T-helper 2 cell treated with Interferon-gamma antibody and Interleukin-4, amounts not matched to agents 5 μg/mL and 100 μg/mL, for 36 hours (primary cell): ENCODE data around the gene PCNX2.

Experiments
- DNase-seq: peaks from one replicate; pipeline ENCODE4 v3.0.0; 2021; ENCODE audit warnings: low spot score
- H3K27ac Mint-ChIP-seq: one replicate; pipeline ENCODE4 v1.8.0; 2021; ENCODE audit warnings: mild to moderate bottlenecking, mixed read lengths
- H3K27me3 Mint-ChIP-seq: one replicate; pipeline ENCODE4 v1.8.0; 2021; ENCODE audit warnings: low read depth, mixed read lengths
- H3K36me3 Mint-ChIP-seq: one replicate; pipeline ENCODE4 v1.8.0; 2021; ENCODE audit warnings: low read depth, mixed read lengths
- H3K4me1 Mint-ChIP-seq: one replicate; pipeline ENCODE4 v1.8.0; 2021; ENCODE audit warnings: low read depth, mixed read lengths
- H3K4me3 Mint-ChIP-seq: one replicate; pipeline ENCODE4 v1.8.0; 2022; ENCODE audit warnings: mild to moderate bottlenecking, moderate library complexity, mixed read lengths
- H3K9me3 Mint-ChIP-seq: one replicate; pipeline ENCODE4 v1.8.0; 2021; ENCODE audit warnings: mixed read lengths

Gene PCNX2

GRCh38 chr1:232958067-232958466 lies 337.5 kb downstream of the PCNX2 start:
- H3K27ac Mint-ChIP-seq = no peak overlapping the region
- H3K4me1 Mint-ChIP-seq = peaks cover 5% of the 10 kb centered on the region
- DNase-seq = no peak
- peaks cover 38% of the 10 kb centered on the region for H3K36me3 Mint-ChIP-seq
- H3K27me3 Mint-ChIP-seq = no peaks in the 10 kb centered on the region
- H3K4me3 Mint-ChIP-seq = no peak overlapping the region
- peaks cover 11% of the 10 kb centered on the region for H3K9me3 Mint-ChIP-seq

GRCh38 chr1:232956081-232956480 lies 339.4 kb downstream of the PCNX2 start:
- no peak overlapping the region for H3K4me3 Mint-ChIP-seq
- no peaks in the 10 kb centered on the region for H3K27me3 Mint-ChIP-seq
- peaks cover 17% of the 10 kb centered on the region for H3K4me1 Mint-ChIP-seq
- no peak for DNase-seq
- H3K27ac Mint-ChIP-seq = no peak overlapping the region
- peaks cover 39% of the 10 kb centered on the region for H3K36me3 Mint-ChIP-seq
- H3K9me3 Mint-ChIP-seq = peaks cover 11% of the 10 kb centered on the region

GRCh38 chr1:232954594-232955365 lies 340.7 kb downstream of the PCNX2 start:
- Mint-ChIP-seq H3K4me3 (no peak overlapping the region), H3K27me3 (no peaks in the 10 kb centered on the region), H3K4me1 (peaks cover 20% of the 10 kb centered on the region), H3K36me3 (peaks cover 34% of the 10 kb centered on the region), H3K27ac (no peak overlapping the region), H3K9me3 (peaks cover 11% of the 10 kb centered on the region)
- DNase-seq = no peak

- Mint-ChIP-seq H3K27me3 (no peaks in the 10 kb centered on the region), H3K36me3 (peaks cover 16% of the 10 kb centered on the region), H3K4me3 (peak overlapping the region; percentile 95), H3K27ac (no peak overlapping the region), H3K4me1 (peaks cover 27% of the 10 kb centered on the region), H3K9me3 (peaks cover 4% of the 10 kb centered on the region)
- DNase-seq = no peak
Measured at GRCh38 chr1:232952514-232953499, 342.7 kb downstream of the PCNX2 start.

- Mint-ChIP-seq H3K27me3 (no peaks in the 10 kb centered on the region), H3K9me3 (no peaks in the 10 kb centered on the region), H3K4me1 (peaks cover 29% of the 10 kb centered on the region), H3K4me3 (peak overlapping the region; percentile 95), H3K36me3 (peaks cover 5% of the 10 kb centered on the region), H3K27ac (peak overlapping the region; percentile 88)
- DNase-seq = no peak
Measured at GRCh38 chr1:232951605-232952004, 343.9 kb downstream of the PCNX2 start.

DNA sequence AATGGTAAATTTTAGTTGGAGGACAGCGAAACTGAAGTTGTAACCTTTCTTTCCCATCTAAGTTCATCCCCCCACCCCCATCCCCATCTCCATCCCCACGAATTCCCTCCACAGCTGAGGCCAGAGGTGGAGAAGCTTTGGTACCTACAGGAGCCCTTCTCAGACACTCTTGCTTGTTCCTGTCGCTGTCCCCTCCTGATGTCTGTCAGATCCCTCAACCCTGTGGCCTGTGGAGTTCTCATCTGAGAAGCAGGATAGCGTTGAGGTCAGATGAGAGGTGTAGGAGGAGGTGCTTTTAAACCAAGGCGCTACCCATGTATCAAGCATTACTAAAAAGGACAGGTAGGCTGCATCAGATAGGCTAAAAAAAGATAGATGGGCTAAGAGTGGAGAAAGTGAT lies 344.3 kb downstream of the PCNX2 start:
- H3K4me1 Mint-ChIP-seq = peaks cover 29% of the 10 kb centered on the region
- no peaks in the 10 kb centered on the region for H3K9me3 Mint-ChIP-seq
- peak; percentile 25 for DNase-seq
- H3K27me3 Mint-ChIP-seq = no peaks in the 10 kb centered on the region
- peak overlapping the region; percentile 88 for H3K27ac Mint-ChIP-seq
- peak overlapping the region; percentile 95 for H3K4me3 Mint-ChIP-seq
- H3K36me3 Mint-ChIP-seq = peaks cover 1% of the 10 kb centered on the region

- DNase-seq = peak; percentile 95
- Mint-ChIP-seq H3K36me3 (peaks cover 1% of the 10 kb centered on the region), H3K9me3 (no peaks in the 10 kb centered on the region), H3K27me3 (no peaks in the 10 kb centered on the region), H3K4me1 (peaks cover 29% of the 10 kb centered on the region), H3K4me3 (peak within 1 kb of the TSS; percentile 95), H3K27ac (peak within 1 kb of the TSS; percentile 88)
Measured at GRCh38 chr1:232950197-232951176, 345.0 kb downstream of the PCNX2 start, which contains the start of gene NTPCR. TSS of gene NTPCR (plus strand) at chr1:232950611. CDS start at chr1:232950711, 100 bp downstream.

DNA sequence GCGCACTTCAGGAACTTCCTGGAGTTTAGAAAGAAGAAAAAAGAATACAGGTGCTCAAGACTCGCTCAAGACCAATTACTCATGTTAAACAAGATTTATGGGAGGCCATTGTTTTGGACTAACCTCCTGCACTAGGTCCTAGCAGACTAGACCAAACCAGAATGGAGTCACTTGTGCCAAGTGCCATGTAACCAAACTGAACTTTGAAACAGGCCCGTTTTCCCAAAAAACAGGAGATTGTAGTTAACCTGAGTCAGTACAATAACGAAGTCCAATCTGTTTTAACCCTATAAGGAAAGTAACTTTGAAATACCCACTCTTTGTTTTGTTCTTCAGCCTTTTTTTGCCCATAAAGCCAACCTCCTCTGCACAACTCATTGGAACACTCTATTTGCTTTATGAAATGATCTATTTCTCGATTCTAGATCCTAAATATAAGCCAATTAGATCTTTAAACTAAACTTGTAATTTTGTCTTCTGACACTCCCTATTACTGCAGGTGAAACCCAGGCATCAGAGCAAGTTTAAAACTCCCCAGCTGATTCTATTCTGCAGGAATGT lies 345.8 kb downstream of the PCNX2 start:
- Mint-ChIP-seq H3K9me3 (no peaks in the 10 kb centered on the region), H3K36me3 (peaks cover 1% of the 10 kb centered on the region), H3K27me3 (no peaks in the 10 kb centered on the region), H3K4me3 (peak overlapping the region; percentile 95), H3K4me1 (peaks cover 29% of the 10 kb centered on the region), H3K27ac (peak overlapping the region; percentile 88)
- no peak for DNase-seq

DNA sequence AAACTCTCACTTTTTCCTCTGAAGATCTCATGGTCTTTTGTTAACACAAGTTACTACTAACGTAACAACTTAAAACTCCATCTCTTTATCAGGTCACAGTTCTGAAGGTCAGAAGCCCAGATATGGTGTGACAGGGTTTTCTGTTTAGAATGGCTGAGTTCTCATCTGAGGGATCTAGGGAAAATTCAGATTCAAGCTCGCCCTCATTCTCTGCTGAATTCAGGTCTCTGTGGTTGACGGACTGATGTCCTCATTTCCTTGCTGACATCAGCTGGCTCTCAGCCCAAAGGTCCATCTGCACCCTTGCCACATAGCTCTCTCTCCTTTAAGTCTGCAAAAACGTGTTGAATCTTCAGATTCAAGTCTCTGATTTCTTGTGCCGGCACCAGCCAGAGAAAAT lies 351.2 kb downstream of the PCNX2 start:
- Mint-ChIP-seq H3K4me1 (peaks cover 15% of the 10 kb centered on the region), H3K9me3 (no peaks in the 10 kb centered on the region), H3K4me3 (no peak overlapping the region), H3K36me3 (no peaks in the 10 kb centered on the region), H3K27ac (peak overlapping the region; percentile 8), H3K27me3 (no peaks in the 10 kb centered on the region)
- no peak for DNase-seq

DNA sequence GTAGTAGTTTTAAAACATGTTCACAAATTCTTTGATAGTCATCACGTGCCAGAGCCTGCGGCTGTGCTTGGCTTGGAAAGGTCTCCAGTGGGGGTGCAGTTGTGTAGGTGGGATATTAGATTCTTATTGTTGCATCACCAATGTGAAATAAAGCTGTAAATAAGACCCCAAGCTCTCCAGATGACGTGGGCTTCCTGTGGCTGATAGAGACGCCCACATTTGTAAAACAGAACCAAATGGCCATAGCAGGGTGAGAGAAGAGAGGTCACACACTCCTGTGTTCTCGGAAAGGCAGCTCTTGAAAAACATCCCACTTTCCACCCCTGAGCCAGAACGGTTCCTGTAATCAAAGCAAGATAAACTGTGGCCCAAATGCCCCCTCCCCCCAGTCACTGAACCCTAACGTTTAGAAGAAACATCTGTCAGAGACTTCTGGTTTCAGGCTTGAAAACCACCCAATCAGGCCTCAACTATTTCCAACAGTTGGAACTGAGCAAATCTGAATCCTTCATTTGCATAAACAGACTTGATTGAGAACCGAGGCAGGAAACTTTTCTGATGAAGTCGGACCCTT lies 351.8 kb downstream of the PCNX2 start:
- Mint-ChIP-seq H3K36me3 (no peaks in the 10 kb centered on the region), H3K9me3 (no peaks in the 10 kb centered on the region), H3K27me3 (no peaks in the 10 kb centered on the region), H3K4me3 (no peak overlapping the region), H3K4me1 (peaks cover 12% of the 10 kb centered on the region), H3K27ac (no peak overlapping the region)
- peak; percentile 15 for DNase-seq

GRCh38 chr1:232942413-232943294 lies 352.9 kb downstream of the PCNX2 start:
- Mint-ChIP-seq H3K4me1 (peaks cover 20% of the 10 kb centered on the region), H3K36me3 (peaks cover 2% of the 10 kb centered on the region), H3K27me3 (no peaks in the 10 kb centered on the region), H3K27ac (no peak overlapping the region), H3K4me3 (no peak overlapping the region), H3K9me3 (no peaks in the 10 kb centered on the region)
- DNase-seq = no peak

DNA sequence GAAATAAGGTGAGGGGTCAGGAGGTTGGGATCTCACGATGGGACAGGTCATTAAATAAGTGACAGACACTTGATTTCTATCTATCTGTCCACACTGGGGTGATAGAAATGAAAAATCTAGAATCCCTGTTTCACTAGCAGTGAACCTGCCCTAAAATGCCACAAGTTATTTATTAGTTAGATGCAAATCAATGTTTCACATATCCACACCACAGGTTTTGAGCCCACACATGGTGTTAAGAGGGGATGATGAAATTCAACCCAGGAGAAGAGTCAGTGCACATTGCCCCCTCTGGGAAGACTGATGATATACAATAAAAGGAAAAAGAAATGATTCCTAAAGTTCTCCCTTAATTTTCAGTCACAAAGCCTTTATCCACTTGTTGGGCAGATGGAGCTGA lies 355.3 kb downstream of the PCNX2 start:
- DNase-seq = no peak
- Mint-ChIP-seq H3K27me3 (no peaks in the 10 kb centered on the region), H3K36me3 (peaks cover 2% of the 10 kb centered on the region), H3K4me1 (peaks cover 24% of the 10 kb centered on the region), H3K4me3 (no peak overlapping the region), H3K27ac (no peak overlapping the region), H3K9me3 (no peaks in the 10 kb centered on the region)
